ENCODE results near the gene CEL. TPM values are rescaled to one million over a fixed set of nuclear protein-coding genes. Genes with fewer than 3 reads are reported as not detected.
"Not testable (repeated sequence)": the region's sequence is repeated elsewhere in the genome, so short reads cannot be mapped to it uniquely, and the experiment has no call there.

Gene CEL
- total and polyA plus RNA-seq, 9 donors: 1.3 to 13.6 (median 2.8) TPM

GRCh38 chr9:133031496-133031911 is 30.3 kb upstream of the CEL start:
- no peak for TF ChIP-seq EP300 (IDR thresholded peaks at IDR 0.05)
- TF ChIP-seq POLR2A (IDR thresholded peaks at IDR 0.05): no peak
- TF ChIP-seq CTCF (IDR thresholded peaks at IDR 0.05): no peak
- Histone ChIP-seq H3K4me3 (peak overlapping the region; percentile 98), H3K36me3 (no peaks in the 10 kb centered on the region), H3K9me3 (no peaks in the 10 kb centered on the region), H3K4me1 (ENCODE audit: insufficient read depth) (peaks cover 12% of the 10 kb centered on the region), H3K27ac (no peak overlapping the region), H3K27me3 (no peaks in the 10 kb centered on the region)
- 51 to 57% (median 54%) methylated on average over 10 of the region's 10 CpGs for WGBS, 3 donors
- no peak for DNase-seq
- intact Hi-C loops (cut with DNase I): no loop called here

GRCh38 chr9:133032171-133032570 is 29.6 kb upstream of the CEL start:
- Histone ChIP-seq H3K4me1 (ENCODE audit: insufficient read depth) (peaks cover 12% of the 10 kb centered on the region), H3K27ac (no peak overlapping the region), H3K9me3 (no peaks in the 10 kb centered on the region), H3K27me3 (no peaks in the 10 kb centered on the region), H3K36me3 (no peaks in the 10 kb centered on the region), H3K4me3 (no peak overlapping the region)
- no peak for TF ChIP-seq EP300 (IDR thresholded peaks at IDR 0.05)
- intact Hi-C loops (cut with DNase I): no loop called here
- 93 to 95% (median 93%) methylated on average over 10 of the region's 10 CpGs for WGBS, 3 donors
- DNase-seq: no peak

GRCh38 chr9:133035669-133036068 is 26.1 kb upstream of the CEL start:
- TF ChIP-seq POLR2A (IDR thresholded peaks at IDR 0.05) (no peak), EP300 (IDR thresholded peaks at IDR 0.05) (no peak), CTCF (IDR thresholded peaks at IDR 0.05) (no peak)
- intact Hi-C loops (cut with DNase I): loop anchor here in 1 of 4 donors (5.0 kb wide), 1 partner anchor 112 kb away; no protein-coding TSS in a partner anchor
- H3K9me3 ChIP-seq: no peaks in the 10 kb centered on the region
- DNase-seq: no peak
- H3K27me3 ChIP-seq: no peaks in the 10 kb centered on the region
- WGBS, 3 donors: 81 to 86% (median 81%) methylated on average over 6 of the region's 6 CpGs
- no peak overlapping the region for H3K4me3 ChIP-seq
- no peak overlapping the region for H3K27ac ChIP-seq
- H3K36me3 ChIP-seq: no peaks in the 10 kb centered on the region
- H3K4me1 ChIP-seq (ENCODE audit: insufficient read depth): peaks cover 8% of the 10 kb centered on the region

- TF ChIP-seq CTCF (IDR thresholded peaks at IDR 0.05) (no peak), POLR2A (IDR thresholded peaks at IDR 0.05) (no peak), EP300 (IDR thresholded peaks at IDR 0.05) (no peak)
- no peak for DNase-seq
- no peaks in the 10 kb centered on the region for H3K36me3 ChIP-seq
- H3K9me3 ChIP-seq: no peaks in the 10 kb centered on the region
- no peak overlapping the region for H3K4me3 ChIP-seq
- H3K27ac ChIP-seq: no peak overlapping the region
- intact Hi-C loops (cut with DNase I): loop anchor here in 1 of 4 donors (5.0 kb wide), 1 partner anchor 109 kb away; no protein-coding TSS in a partner anchor
- H3K4me1 ChIP-seq (ENCODE audit: insufficient read depth): no peaks in the 10 kb centered on the region
- WGBS, 3 donors: 92% methylated on average over 25 of the region's 25 CpGs
- H3K27me3 ChIP-seq: no peaks in the 10 kb centered on the region
These were observed 23.8 kb upstream of the CEL start for GRCh38 chr9:133037775-133038515.

- DNase-seq: peak; percentile 63 to 78 (median 71)
- not testable (repeated sequence) for H3K27me3 ChIP-seq; H3K27ac ChIP-seq; H3K4me3 ChIP-seq; H3K4me1 ChIP-seq (ENCODE audit: insufficient read depth); H3K36me3 ChIP-seq; H3K9me3 ChIP-seq
- TF ChIP-seq CTCF (IDR thresholded peaks at IDR 0.05): peak; percentile 26 to 47 (median 33)
- intact Hi-C loops (cut with DNase I): loop anchor here in 3 of 4 donors (5.0 to 10.0 kb wide), 2 partner anchors 104 to 106 kb away; no protein-coding TSS in a partner anchor
- 75 to 77% (median 76%) methylated on average over 12 of the region's 12 CpGs for WGBS, 3 donors
These were observed 20.8 kb upstream of the CEL start for GRCh38 chr9:133040892-133041479.
